ENCODE results near the gene BST1.

DNA sequence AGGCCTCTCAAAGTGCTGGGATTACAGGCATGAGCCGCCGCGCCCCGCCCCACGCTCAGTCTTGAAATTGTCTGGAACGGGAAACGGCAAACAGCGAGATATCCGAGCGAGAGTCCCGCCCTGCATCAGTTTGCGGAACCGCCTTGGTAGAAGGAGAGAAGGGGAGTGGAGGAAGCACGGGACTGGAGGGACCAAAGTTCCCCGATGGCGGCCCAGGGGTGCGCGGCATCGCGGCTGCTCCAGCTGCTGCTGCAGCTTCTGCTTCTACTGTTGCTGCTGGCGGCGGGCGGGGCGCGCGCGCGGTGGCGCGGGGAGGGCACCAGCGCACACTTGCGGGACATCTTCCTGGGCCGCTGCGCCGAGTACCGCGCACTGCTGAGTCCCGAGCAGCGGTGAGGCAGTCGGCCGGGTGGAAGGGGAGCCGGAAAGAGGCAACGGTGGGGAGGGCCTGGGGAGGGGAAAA, at the start of gene BST1:
- TF ChIP-seq, protein P1, sequence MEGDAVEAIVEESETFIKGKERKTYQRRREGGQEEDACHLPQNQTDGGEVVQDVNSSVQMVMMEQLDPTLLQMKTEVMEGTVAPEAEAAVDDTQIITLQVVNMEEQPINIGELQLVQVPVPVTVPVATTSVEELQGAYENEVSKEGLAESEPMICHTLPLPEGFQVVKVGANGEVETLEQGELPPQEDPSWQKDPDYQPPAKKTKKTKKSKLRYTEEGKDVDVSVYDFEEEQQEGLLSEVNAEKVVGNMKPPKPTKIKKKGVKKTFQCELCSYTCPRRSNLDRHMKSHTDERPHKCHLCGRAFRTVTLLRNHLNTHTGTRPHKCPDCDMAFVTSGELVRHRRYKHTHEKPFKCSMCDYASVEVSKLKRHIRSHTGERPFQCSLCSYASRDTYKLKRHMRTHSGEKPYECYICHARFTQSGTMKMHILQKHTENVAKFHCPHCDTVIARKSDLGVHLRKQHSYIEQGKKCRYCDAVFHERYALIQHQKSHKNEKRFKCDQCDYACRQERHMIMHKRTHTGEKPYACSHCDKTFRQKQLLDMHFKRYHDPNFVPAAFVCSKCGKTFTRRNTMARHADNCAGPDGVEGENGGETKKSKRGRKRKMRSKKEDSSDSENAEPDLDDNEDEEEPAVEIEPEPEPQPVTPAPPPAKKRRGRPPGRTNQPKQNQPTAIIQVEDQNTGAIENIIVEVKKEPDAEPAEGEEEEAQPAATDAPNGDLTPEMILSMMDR (IDR thresholded peaks at IDR 0.05 in 2 of 3, conservative IDR thresholded peaks at IDR 0.05 in 1 of 3; ENCODE audit: control insufficient read depth in 2 of 3, extremely low read depth in 1 of 3, insufficient read depth in 1 of 3, low read depth in 3 of 3, low read length in 3 of 3) = no peak
- TF ChIP-seq, protein P2, sequence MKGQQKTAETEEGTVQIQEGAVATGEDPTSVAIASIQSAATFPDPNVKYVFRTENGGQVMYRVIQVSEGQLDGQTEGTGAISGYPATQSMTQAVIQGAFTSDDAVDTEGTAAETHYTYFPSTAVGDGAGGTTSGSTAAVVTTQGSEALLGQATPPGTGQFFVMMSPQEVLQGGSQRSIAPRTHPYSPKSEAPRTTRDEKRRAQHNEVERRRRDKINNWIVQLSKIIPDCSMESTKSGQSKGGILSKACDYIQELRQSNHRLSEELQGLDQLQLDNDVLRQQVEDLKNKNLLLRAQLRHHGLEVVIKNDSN (IDR thresholded peaks at IDR 0.05; ENCODE audit: borderline replicate concordance, extremely low read length, insufficient read depth, low read depth, low read length) = no peak
- no peak for TF ChIP-seq TCF12 (IDR thresholded peaks at IDR 0.05; ENCODE audit: low read depth, low read length)
- TF ChIP-seq POLR2AphosphoS5 (IDR thresholded peaks at IDR 0.05; ENCODE audit: low read length) = no peak
- TF ChIP-seq, protein P3, sequence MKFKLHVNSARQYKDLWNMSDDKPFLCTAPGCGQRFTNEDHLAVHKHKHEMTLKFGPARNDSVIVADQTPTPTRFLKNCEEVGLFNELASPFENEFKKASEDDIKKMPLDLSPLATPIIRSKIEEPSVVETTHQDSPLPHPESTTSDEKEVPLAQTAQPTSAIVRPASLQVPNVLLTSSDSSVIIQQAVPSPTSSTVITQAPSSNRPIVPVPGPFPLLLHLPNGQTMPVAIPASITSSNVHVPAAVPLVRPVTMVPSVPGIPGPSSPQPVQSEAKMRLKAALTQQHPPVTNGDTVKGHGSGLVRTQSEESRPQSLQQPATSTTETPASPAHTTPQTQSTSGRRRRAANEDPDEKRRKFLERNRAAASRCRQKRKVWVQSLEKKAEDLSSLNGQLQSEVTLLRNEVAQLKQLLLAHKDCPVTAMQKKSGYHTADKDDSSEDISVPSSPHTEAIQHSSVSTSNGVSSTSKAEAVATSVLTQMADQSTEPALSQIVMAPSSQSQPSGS (IDR thresholded peaks at IDR 0.05; ENCODE audit: low read length) = no peak
- no peak for TF ChIP-seq RAD21 (IDR thresholded peaks at IDR 0.05; ENCODE audit: insufficient read depth, low read depth, low read length)
- no peak for TF ChIP-seq EZH2 (IDR thresholded peaks at IDR 0.05; ENCODE audit: borderline replicate concordance, control insufficient read depth, low read depth, low read length)
- TF ChIP-seq FOXK2 (IDR thresholded peaks at IDR 0.05) = no peak
- TF ChIP-seq, protein P4, sequence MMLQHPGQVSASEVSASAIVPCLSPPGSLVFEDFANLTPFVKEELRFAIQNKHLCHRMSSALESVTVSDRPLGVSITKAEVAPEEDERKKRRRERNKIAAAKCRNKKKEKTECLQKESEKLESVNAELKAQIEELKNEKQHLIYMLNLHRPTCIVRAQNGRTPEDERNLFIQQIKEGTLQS (IDR thresholded peaks at IDR 0.05; ENCODE audit: borderline replicate concordance, extremely low read depth, low read depth, low read length) = no peak
